Stimulated activated CD4-positive, alpha-beta T cell treated with anti-CD3 and anti-CD28 coated beads, Interleukin-1b, Interleukin-23, amount 100 ng/mL, for 4 hours (primary cell): Measurements from ENCODE around the gene GRID2.
"Not testable (repeated sequence)": the region's sequence is repeated elsewhere in the genome, so short reads cannot be mapped to it uniquely, and the experiment has no call there.

Experiments
- DNase-seq, 2 donors: peaks; one replicate each; pipeline ENCODE4 v3.0.0-alpha.2; 2020; ENCODE audit warnings: low read depth in 2 of 2

The GRID2 gene

DNA sequence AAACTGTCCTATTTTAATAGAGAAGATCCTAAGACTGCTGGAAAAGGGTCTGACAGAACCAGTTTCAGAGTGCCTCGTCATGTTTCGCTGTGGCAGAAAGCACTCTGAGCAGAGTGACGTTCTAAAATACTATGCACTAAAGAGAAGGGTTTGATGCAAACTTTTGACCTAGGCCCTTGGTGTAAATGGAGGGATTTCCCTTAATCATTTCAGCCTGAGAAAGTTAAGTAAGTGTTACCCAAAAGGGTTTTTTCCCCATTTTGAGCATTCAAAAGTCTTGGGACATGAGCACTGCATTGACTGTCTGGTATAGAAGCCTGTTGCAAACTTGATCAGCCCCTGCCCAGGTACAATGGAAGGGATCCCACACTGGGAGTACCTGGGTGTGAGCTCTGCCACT lies 1367.3 kb downstream of the GRID2 start:
- DNase-seq, result no peak

- not testable (repeated sequence) for DNase-seq
These were observed 1373.2 kb downstream of the GRID2 start for GRCh38 chr4:93676937-93677336.

DNA sequence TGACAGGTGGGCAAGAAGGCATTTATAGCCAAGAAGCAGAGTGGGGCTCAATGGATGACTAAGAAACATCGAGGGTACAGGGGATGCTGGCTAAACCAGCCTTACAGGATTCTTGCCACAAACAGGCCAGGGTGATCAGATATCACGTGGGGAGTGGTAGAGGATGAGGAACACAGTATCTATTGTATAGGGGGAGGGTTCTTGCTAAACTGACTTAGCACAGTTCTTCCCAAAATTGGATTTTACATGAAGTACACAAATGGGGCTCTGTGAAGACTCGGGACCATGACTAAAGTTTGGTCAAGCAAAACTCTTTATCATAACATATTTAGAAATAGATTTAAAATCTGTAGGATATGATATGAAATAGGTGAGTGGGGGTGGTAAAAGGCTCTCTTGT lies 1380.8 kb downstream of the GRID2 start:
- DNase-seq, result no peak

GRCh38 chr4:93687304-93687703 lies 1383.5 kb downstream of the GRID2 start:
- no peak for DNase-seq

DNA sequence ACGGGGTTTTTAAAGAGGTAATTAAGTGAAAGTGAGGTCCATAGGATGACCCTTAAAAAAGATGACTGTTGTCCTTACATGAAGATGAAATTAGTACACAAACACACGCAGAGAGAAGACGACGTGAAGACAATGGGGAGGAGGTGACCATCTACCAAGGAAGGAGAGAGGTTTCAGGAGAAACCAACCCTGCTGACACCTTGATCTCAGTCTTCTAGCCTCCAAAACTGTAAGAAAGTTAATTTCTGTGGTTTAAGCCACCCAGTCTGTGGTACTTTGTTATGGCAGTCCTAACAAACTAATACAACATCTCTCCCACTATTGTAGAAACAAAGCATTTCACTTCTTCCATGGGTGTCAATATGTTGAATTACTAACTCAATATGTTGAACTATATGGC lies 1385.2 kb downstream of the GRID2 start:
- no peak for DNase-seq

- no peak for DNase-seq
These were observed 1389.4 kb downstream of the GRID2 start for GRCh38 chr4:93693141-93693540.

GRCh38 chr4:93698686-93699085 lies 1394.9 kb downstream of the GRID2 start:
- no peak for DNase-seq

- no peak for DNase-seq
These were observed 1396.8 kb downstream of the GRID2 start for GRCh38 chr4:93700571-93700970.

- DNase-seq, result no peak
These were observed 1406.5 kb downstream of the GRID2 start for GRCh38 chr4:93710101-93710846.

- DNase-seq, result no peak
These were observed 1407.2 kb downstream of the GRID2 start for GRCh38 chr4:93710847-93711430.

- no peak for DNase-seq
These were observed 1414.5 kb downstream of the GRID2 start for GRCh38 chr4:93718233-93718632.

DNA sequence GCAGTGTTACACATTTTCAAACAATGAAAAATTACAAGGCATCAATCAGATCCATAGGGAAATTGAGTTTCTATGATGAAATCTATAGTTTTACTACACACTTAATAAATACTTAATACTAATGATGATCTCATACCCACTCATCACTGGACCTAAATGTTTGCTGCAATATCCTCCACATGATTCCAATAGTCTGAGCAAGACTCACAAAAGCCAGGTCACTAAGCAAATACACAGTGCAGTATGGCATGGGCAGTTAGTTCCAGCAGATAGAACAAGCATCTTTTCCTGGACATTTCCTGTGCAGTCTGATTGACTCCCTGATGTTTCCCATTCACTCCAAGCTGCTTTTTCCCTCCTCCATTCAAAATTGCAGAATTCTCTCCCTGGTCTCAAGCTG lies 1415.8 kb downstream of the GRID2 start:
- no peak for DNase-seq

DNA sequence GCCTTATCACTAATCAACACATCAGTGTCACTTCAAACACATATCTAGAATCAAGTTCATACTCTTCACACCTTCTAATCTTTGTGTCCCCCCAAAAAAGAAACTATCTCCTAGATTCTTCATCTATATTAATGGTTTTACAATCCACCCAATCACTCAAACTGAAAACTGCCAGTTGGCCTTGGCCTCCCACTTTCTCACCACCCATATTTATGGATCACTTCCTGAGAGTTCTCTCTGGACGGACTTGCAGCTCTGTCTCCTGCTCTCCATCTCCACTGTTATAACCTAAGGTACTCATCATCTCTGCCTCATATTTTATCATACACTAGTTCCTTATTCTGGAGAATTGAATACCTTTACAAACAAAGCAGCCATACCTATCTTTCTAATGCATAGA lies 1418.7 kb downstream of the GRID2 start:
- DNase-seq, result no peak

DNA sequence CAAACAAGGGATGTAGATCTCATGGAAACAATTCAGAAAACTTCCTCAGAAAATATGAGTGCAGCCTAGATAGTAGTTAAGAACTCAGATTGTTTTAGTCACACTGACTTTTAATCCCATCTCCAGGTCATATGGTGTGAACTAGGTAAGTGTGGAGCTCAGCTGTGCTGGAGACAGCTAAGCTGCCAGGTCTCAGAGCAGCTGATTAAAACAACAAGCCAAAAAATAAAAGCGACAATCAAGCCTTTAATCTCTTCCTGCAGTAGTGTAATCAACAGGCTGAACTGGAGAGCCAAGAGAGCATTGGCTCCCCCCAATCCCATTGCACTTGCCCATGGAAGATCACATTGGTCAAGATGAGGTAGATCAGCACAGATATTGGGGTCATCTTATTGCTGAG lies 1426.5 kb downstream of the GRID2 start:
- no peak for DNase-seq

DNA sequence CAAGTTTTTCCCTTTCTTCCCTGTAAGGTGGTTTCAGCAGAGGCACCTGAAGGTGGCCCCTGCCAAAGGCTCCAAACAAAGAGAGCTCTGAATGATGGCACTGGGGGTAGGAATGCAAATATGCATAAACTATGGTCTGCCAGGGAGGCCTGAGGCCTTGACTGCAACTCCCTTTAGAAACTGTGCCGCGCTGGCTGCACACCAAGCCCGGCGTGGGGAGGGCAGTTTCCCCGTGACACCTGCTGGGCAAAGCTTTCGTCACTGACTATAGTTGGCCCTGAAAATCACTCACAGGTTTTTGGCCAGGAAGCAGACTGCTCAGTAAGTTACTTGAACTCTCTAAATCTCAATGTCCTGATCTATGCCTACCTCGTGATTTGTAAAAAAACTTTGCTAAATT lies 1427.0 kb downstream of the GRID2 start:
- DNase-seq, result no peak

DNA sequence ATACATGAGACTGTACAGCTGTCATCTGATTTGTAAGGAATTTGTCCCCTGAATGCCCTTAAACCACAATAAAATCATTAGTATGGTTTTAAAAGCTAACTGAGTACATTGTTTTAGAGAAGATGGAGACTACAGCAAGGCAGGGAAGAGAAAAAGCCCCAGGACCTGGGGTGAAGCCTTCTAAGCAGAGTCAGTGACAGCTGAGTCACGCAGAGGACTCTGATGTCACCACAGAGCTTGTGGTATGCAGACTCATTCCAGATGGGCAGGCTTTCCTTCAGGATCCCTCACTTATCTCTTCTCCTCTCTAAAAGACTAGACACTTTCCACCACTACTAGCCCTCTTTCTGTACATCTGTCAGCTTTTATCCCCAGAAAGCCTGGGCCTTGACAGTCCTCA lies 1427.7 kb downstream of the GRID2 start:
- DNase-seq, result no peak

DNA sequence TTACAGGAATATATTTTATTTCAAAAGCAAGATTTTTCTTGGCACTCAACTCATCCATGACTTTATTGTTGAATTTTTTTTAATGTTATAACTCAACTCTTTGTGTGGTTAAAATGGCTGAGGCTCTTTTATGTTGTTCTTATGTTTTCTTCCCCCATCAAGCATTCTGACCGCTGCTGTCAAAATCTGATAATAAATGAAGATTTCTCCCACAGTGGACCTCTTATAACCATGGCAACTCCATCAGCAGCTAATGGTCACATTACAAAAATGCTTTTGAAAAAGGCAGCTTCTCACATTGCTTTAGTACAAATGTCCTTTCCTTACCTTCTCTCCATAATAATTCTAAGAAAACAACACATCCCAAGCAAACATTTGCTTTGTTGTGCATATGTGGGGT lies 1428.7 kb downstream of the GRID2 start:
- no peak for DNase-seq

- no peak for DNase-seq
These were observed 1437.1 kb downstream of the GRID2 start for GRCh38 chr4:93740890-93741289.

- no peak for DNase-seq
These were observed 1439.3 kb downstream of the GRID2 start for GRCh38 chr4:93743022-93743421.

DNA sequence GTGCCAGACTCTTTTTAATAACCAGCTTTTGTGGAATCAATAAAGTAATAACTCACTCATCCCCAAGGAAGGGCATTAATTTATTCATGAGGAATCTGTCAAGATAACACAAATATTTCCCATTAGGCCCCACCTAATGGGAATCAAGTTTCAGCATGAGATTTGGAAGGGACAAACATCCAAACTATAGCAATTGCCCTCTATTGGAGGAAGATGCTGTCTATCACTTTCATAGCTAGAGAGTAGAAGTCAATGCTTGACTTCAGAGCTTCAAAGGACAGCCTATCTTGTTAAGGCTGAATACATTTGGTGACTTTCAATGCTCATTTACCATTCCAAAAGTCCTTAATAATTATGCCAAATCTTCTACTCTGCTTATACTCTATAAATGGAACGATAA lies 1439.9 kb downstream of the GRID2 start:
- DNase-seq, result no peak

DNA sequence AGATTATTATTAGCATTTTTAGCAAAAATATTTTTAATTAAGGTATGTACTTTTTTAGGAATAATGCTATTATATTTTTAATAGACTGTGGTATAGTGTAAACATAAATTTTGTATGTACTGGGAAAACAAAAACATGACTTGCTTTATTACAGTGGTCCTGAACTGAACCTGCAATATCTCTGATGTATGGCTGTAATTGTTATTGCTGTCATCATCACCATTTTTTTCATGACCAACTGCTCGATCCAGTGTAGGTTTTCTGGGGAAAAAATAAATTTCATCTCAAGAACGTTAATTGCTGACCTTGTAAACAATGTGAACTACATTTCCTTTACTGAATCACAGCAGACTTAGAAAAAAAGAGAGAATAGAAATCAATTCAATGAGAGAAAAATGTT lies 1441.2 kb downstream of the GRID2 start:
- DNase-seq, result no peak

DNA sequence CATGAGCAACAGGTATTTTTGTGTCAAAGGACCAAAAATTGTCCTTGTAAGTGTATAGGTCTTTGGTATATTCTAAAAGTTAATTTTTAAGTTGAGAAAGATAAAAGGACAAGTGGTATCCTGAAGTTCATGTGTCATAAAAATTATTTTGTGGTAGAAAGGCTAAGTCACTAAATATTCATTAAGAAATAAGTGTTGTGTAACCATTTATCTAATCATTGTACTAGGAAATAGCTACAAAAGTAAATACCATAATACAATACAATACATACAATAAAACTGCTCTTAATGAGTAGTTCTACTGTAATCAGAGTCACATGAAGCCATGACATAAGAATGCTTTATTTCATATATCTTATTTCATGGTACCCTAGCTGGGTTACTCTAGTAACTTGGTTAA lies 1442.3 kb downstream of the GRID2 start:
- no peak for DNase-seq

- no peak for DNase-seq
These were observed 1443.5 kb downstream of the GRID2 start for GRCh38 chr4:93747220-93747619.
